Activated CD8-positive, alpha-beta memory T cell treated with anti-CD3 and anti-CD28 coated beads, Interleukin-2, amount 50 U/mL, for 4 hours (primary cell): ENCODE measurements around the gene C1RL.

Experiments used
- DNase-seq: peaks from one replicate; pipeline ENCODE4 v3.0.0-alpha.2; 2020

Gene C1RL

GRCh38 chr12:7136071-7136470 lies 27.1 kb upstream of the C1RL start:
- no peak for DNase-seq

GRCh38 chr12:7134396-7135166 lies 25.6 kb upstream of the C1RL start:
- DNase-seq, result no peak

GRCh38 chr12:7131502-7131866 lies 22.5 kb upstream of the C1RL start:
- no peak for DNase-seq

GRCh38 chr12:7130701-7131501 lies 21.9 kb upstream of the C1RL start:
- peak; percentile 44 for DNase-seq

GRCh38 chr12:7129872-7130691 lies 21.1 kb upstream of the C1RL start, which contains the start of gene CLSTN3:
Gene CLSTN3 (plus strand): TSS chr12:7130371. CDS start chr12:7130649, 278 bp downstream.
- peak; percentile 84 for DNase-seq

- no peak for DNase-seq
Measured at GRCh38 chr12:7129287-7129871, 20.4 kb upstream of the C1RL start.

- DNase-seq, result no peak
Measured at GRCh38 chr12:7128681-7129286, 19.8 kb upstream of the C1RL start, which contains the start of gene RBP5. Gene RBP5 (minus strand): TSS chr12:7128889. CDS start chr12:7128775, 114 bp downstream.

- DNase-seq, result no peak
Measured at GRCh38 chr12:7127916-7128626, 19.1 kb upstream of the C1RL start.

- DNase-seq, result no peak
Measured at GRCh38 chr12:7125632-7126227, 16.7 kb upstream of the C1RL start.

- no peak for DNase-seq
Measured at GRCh38 chr12:7123806-7124522, 14.9 kb upstream of the C1RL start.

- DNase-seq, result no peak
Measured at GRCh38 chr12:7122811-7123769, 14.1 kb upstream of the C1RL start.

GRCh38 chr12:7121324-7121723 lies 12.3 kb upstream of the C1RL start:
- no peak for DNase-seq

GRCh38 chr12:7120166-7120565 lies 11.2 kb upstream of the C1RL start:
- no peak for DNase-seq

GRCh38 chr12:7118881-7119280 lies 9.9 kb upstream of the C1RL start:
- DNase-seq, result no peak

- DNase-seq, result no peak
Measured at GRCh38 chr12:7117670-7118069, 8.7 kb upstream of the C1RL start.

GRCh38 chr12:7116916-7117315 lies 7.9 kb upstream of the C1RL start:
- no peak for DNase-seq

GRCh38 chr12:7116196-7116595 lies 7.2 kb upstream of the C1RL start:
- no peak for DNase-seq

GRCh38 chr12:7114851-7115250 lies 5.8 kb upstream of the C1RL start:
- no peak for DNase-seq

GRCh38 chr12:7114008-7114407 lies 5.0 kb upstream of the C1RL start:
- no peak for DNase-seq
